Measurements from ENCODE around the gene STPG3. TPM values are rescaled to one million over a fixed set of nuclear protein-coding genes. Genes with fewer than 3 reads are reported as not detected.
A peak's percentile ranks its signal among the peaks of the same experiment; 100 is the strongest.

Gene STPG3
- total RNA-seq, 1 donor from 2014 or later: not detected

DNA sequence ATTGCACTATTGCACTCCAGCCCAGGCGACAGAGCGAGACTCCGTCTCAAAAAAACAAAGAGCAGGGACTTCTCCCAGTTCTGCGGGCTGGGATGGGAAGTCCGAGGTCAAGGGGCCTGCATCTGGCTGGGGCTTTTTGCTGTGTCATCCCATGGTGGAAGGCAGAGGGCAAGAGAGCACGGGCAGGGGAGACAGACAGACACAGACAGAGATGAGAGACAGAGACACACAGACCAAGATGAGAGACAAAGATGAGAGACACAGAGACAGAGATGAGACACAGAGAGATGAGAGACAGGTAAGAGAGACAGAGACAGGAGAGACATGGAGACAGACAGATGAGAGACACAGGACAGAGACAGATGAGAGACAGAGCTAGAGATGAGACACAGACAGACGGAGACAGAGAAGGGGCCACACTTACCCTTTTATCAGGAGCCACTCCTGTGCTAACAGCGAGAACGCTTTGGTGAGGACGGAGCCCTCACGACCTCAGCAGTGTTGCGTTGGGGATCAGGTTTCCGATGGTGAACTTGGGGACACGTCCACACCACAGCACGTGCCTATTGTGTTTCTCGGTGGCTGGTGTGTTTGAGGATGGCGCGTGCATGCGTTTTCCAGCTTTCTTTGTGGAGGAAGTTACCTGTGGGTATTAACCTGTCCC lies 17.6 kb downstream of the STPG3 start:
- Histone ChIP-seq H3K36me3 (peaks cover 37 to 64% of the 10 kb centered on the region in 2 donors), H3K9me3 (no peaks in the 10 kb centered on the region), H3K27ac (peak overlapping the region; percentile 66 to 83), H3K4me3 (peak overlapping the region in 1 of 2 donors; percentile 25), H3K27me3 (no peaks in the 10 kb centered on the region), H3K4me1 (peaks cover 10 to 23% of the 10 kb centered on the region in 2 donors)
- intact Hi-C loops (cut with DNase I): loop anchor here (2.0 kb wide), 1 partner anchor 68 kb away; the partner anchor contains the start of gene TPRN
- no peak for DNase-seq (ENCODE audit: low spot score in 2 of 2)
- TF ChIP-seq, protein P1, sequence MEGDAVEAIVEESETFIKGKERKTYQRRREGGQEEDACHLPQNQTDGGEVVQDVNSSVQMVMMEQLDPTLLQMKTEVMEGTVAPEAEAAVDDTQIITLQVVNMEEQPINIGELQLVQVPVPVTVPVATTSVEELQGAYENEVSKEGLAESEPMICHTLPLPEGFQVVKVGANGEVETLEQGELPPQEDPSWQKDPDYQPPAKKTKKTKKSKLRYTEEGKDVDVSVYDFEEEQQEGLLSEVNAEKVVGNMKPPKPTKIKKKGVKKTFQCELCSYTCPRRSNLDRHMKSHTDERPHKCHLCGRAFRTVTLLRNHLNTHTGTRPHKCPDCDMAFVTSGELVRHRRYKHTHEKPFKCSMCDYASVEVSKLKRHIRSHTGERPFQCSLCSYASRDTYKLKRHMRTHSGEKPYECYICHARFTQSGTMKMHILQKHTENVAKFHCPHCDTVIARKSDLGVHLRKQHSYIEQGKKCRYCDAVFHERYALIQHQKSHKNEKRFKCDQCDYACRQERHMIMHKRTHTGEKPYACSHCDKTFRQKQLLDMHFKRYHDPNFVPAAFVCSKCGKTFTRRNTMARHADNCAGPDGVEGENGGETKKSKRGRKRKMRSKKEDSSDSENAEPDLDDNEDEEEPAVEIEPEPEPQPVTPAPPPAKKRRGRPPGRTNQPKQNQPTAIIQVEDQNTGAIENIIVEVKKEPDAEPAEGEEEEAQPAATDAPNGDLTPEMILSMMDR (IDR thresholded peaks at IDR 0.05): no peak

DNA sequence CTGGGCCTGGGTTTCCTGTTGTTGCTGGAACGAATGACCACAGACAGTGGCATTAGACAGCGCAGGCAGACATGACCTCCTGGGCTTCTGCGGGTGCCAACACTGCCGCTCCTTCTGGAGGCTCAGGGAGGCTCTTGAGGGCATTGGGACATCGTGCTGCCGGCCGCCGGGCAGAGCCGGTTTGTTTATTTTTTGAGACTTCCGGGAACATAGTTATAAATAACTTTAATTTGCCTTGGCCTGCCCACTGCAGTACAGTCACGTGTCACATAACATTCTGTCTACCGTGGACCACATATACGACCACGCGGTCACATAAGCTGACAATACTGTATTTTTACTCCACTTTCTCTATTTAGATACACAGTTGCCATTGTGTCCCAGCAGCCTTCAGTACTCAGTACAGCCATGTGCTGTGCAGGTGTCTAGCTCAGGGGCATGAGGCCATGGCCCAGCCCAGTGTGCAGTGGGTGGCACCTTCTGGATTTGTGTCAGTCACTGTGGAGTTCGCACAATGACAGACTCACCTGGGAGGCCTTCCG lies 18.2 kb downstream of the STPG3 start:
- Histone ChIP-seq H3K4me1 (peaks cover 10 to 23% of the 10 kb centered on the region in 2 donors), H3K27ac (peak overlapping the region; percentile 66 to 83), H3K27me3 (no peaks in the 10 kb centered on the region), H3K4me3 (peak overlapping the region; percentile 25 to 29), H3K36me3 (peaks cover 31 to 60% of the 10 kb centered on the region in 2 donors), H3K9me3 (no peaks in the 10 kb centered on the region)
- TF ChIP-seq, protein P1 (IDR thresholded peaks at IDR 0.05): no peak
- DNase-seq (ENCODE audit: low spot score in 2 of 2): peak; percentile 36 to 84
- intact Hi-C loops (cut with DNase I): loop anchor here (2.0 kb wide), 1 partner anchor 69 kb away; the partner anchor contains the start of gene TPRN

DNA sequence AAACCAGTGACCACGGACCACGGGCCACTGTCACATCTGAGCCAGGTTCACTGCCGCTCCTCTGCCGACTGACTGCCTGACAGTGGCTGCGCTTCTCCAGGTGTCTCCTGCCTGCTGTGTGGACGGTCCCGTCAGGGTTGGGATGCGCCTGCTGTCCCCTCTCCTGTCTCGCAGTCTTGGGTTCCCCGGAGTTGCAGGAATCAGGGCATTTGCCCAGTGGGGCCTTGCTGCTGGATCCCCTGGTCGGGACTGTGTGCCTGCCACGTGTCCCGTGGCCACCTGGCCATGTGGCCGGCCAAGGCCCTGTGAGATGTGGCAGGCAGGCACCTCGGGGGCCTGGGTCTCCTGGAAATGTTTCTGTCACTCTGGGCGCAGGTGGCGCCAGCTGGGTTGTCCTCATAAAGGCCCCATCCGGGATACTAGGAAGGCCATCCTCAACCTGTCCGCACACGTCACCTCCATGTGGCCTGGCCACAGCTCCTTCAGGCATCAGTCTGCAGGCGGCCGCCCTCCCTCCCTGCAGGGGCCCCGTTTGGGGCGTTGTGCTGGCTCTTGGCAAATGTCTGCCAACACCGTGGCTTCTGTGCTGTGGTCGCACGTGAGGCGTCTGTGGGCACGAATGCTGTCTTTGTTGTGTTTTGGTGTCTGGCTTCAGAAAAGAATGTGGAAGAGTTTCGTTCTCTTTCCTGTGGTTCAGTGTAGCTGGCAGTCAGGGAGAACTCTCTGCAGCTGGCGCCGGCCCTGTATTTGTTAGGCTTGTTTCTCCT lies 20.0 kb downstream of the STPG3 start:
- TF ChIP-seq, protein P1 (IDR thresholded peaks at IDR 0.05): no peak
- Histone ChIP-seq H3K4me3 (no peak overlapping the region), H3K9me3 (no peaks in the 10 kb centered on the region), H3K27ac (peak overlapping the region; percentile 41 to 44), H3K27me3 (no peaks in the 10 kb centered on the region), H3K36me3 (peaks cover 20 to 46% of the 10 kb centered on the region in 2 donors), H3K4me1 (peaks cover 10 to 24% of the 10 kb centered on the region in 2 donors)
- no peak for DNase-seq (ENCODE audit: low spot score in 2 of 2)
- intact Hi-C loops (cut with DNase I): no loop called here

DNA sequence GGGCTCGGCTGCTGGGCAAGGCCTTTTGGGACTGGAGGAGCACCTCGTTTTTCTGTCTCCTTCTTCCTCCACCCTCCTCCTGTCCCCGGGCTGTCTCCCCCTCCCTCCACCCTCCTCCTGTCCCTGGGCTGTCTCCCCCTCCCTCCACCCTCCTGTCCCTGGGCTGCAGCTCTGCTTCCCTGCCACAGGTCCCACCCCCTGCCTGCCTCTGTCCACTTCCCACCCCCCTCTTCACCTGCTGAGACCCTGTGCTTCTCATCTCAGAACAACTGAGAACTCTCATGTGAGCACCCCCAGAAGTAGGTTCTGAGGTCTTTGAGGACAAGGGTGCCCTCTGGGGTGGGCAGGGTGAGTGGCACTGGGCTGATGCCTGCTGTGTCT lies 20.6 kb downstream of the STPG3 start:
- H3K36me3 ChIP-seq: peaks cover 18 to 40% of the 10 kb centered on the region in 2 donors

More for the DNA sequence above, 20.6 kb downstream of the STPG3 start:
- TF ChIP-seq, protein P1 (IDR thresholded peaks at IDR 0.05): no peak
- Histone ChIP-seq H3K4me1 (peaks cover 14 to 30% of the 10 kb centered on the region in 2 donors), H3K9me3 (no peaks in the 10 kb centered on the region), H3K27ac (peak overlapping the region in 1 of 2 donors; percentile 44), H3K27me3 (no peaks in the 10 kb centered on the region), H3K4me3 (no peak overlapping the region)
- DNase-seq (ENCODE audit: low spot score in 2 of 2): no peak
- intact Hi-C loops (cut with DNase I): no loop called here

Data from ascending aorta (tissue), 2 donors.